ENCODE data around the gene FSCN2. TPM values are rescaled to one million over a fixed set of nuclear protein-coding genes. Genes with fewer than 3 reads are reported as not detected.
A peak's percentile ranks its signal among the peaks of the same experiment; 100 is the strongest.

FSCN2 gene
- total and polyA plus RNA-seq, 10 of the 15 experiments (the other 5 are each of a cell fraction or from before 2014, with no cell fraction given): 0.12 to 2.1 (median 0.65) TPM; not detected in 3

- no peaks in the 10 kb centered on the region for H3K27me3 ChIP-seq (replicated peaks in 1 of 2; ENCODE audit: control insufficient read depth in 2 of 2, insufficient read depth in 2 of 2, low read length in 1 of 2)
- no peaks in the 10 kb centered on the region for H3K9me3 ChIP-seq (replicated peaks; ENCODE audit: control insufficient read depth, insufficient read depth, low read length)
- ChIA-PET CTCF (interaction anchor here (1.4 kb wide), 1 partner anchor 45 kb away, joined by 3 read pairs; no protein-coding TSS in a partner anchor), SMC1A (ENCODE audit: uncharacterized antibody, unreplicated experiment) (no interaction called here), POLR2A (no interaction called here), RAD21 (ENCODE audit: unreplicated experiment) (no interaction called here)
- H3K4me3 ChIP-seq: no peak overlapping the region
- in situ Hi-C loops (cut with MboI) (no loop called here), intact Hi-C loops (cut with micrococcal nuclease; ENCODE audit: unreplicated experiment) (no loop called here)
- H3K9ac ChIP-seq (ENCODE audit: control insufficient read depth, insufficient read depth, low read length): no peak overlapping the region
- TF ChIP-seq POU2F2 (IDR thresholded peaks at IDR 0.05; ENCODE audit: borderline replicate concordance, low read depth, low read length) (no peak), KDM1A (IDR thresholded peaks at IDR 0.05; ENCODE audit: borderline replicate concordance) (no peak), PML (IDR thresholded peaks at IDR 0.05; ENCODE audit: low read length) (0 out of 2 replicates have a peak, but pooled peaks have one; percentile 27), CEBPB (IDR thresholded peaks at IDR 0.05; ENCODE audit: borderline replicate concordance in 1 of 2, low read depth in 2 of 2, low read length in 2 of 2) (no peak), MLLT1 (IDR thresholded peaks at IDR 0.05) (no peak), MEF2A (IDR thresholded peaks at IDR 0.05; ENCODE audit: insufficient read depth, low read depth, low read length) (0 out of 2 replicates have a peak, but pooled peaks have one; percentile 13), SMARCA5 (IDR thresholded peaks at IDR 0.05) (no peak), ATF3 (IDR thresholded peaks at IDR 0.05; ENCODE audit: borderline replicate concordance, extremely low read depth, low read depth, low read length) (no peak), LARP7 (IDR thresholded peaks at IDR 0.05) (no peak), BCL11A (IDR thresholded peaks at IDR 0.05; ENCODE audit: low read depth, low read length) (no peak), SP1 (IDR thresholded peaks at IDR 0.05; ENCODE audit: low read depth, low read length) (no peak), CBX3 (IDR thresholded peaks at IDR 0.05; ENCODE audit: borderline replicate concordance, low read depth) (no peak)
- TF ChIP-seq, protein P1, sequence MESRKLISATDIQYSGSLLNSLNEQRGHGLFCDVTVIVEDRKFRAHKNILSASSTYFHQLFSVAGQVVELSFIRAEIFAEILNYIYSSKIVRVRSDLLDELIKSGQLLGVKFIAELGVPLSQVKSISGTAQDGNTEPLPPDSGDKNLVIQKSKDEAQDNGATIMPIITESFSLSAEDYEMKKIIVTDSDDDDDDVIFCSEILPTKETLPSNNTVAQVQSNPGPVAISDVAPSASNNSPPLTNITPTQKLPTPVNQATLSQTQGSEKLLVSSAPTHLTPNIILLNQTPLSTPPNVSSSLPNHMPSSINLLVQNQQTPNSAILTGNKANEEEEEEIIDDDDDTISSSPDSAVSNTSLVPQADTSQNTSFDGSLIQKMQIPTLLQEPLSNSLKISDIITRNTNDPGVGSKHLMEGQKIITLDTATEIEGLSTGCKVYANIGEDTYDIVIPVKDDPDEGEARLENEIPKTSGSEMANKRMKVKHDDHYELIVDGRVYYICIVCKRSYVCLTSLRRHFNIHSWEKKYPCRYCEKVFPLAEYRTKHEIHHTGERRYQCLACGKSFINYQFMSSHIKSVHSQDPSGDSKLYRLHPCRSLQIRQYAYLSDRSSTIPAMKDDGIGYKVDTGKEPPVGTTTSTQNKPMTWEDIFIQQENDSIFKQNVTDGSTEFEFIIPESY (IDR thresholded peaks at IDR 0.05): no peak
- H3K4me1 ChIP-seq (ENCODE audit: control insufficient read depth, insufficient read depth, low read length): peaks cover 20% of the 10 kb centered on the region
- H3K4me2 ChIP-seq (ENCODE audit: control insufficient read depth, insufficient read depth): no peak overlapping the region
- H4K20me1 ChIP-seq (ENCODE audit: control insufficient read depth, insufficient read depth): no peaks in the 10 kb centered on the region
- WGBS (ENCODE audit: insufficient coverage, insufficient replicate concordance, low lambda C conversion rate, missing lambda C conversion rate): 41% methylated on average over 9 of the region's 9 CpGs
- ATAC-seq (no peak), FAIRE-seq (no peak), DNase-seq (ENCODE audit: low read depth, low spot score) (no peak)
- H2AFZ ChIP-seq (ENCODE audit: control insufficient read depth, low read depth, low read length): no peak overlapping the region
- H3K79me2 ChIP-seq (ENCODE audit: control insufficient read depth, insufficient read depth, low read length): peaks cover 10% of the 10 kb centered on the region
- peaks cover 7 to 18% of the 10 kb centered on the region in 2 experiments; a peak in 3 of 4 replicates for H3K36me3 ChIP-seq (ENCODE audit: control insufficient read depth in 2 of 2, insufficient read depth in 2 of 2, low read length in 1 of 2)
- no peak overlapping the region for H3K27ac ChIP-seq (ENCODE audit: control insufficient read depth, insufficient read depth)
- no TSS peak for BruUV-seq (replicated peaks)
These were observed 28.1 kb downstream of the FSCN2 start for GRCh38 chr17:81556175-81556691.

Data from GM12878 (cell line).